HepG2 (cell line): ENCODE results near the gene ISCA1. TPM values are rescaled to one million over a fixed set of nuclear protein-coding genes. Genes with fewer than 3 reads are reported as not detected.
"Not testable (repeated sequence)": the region's sequence is repeated elsewhere in the genome, so short reads cannot be mapped to it uniquely, and the experiment has no call there.

Source experiments
- ATAC-seq: fragments of 200-7000 bp; cut with Tn5 transposase; 3 replicates; pipeline ENCODE4 v1.9.1; 2020; ENCODE audit warnings: mild to moderate bottlenecking, moderate library complexity
- BruUV-seq: library from RNA; stranded (reverse); fragments of 400-500 nt; replicated peaks from 2 replicates; lab custom pipeline; 2021; lab: Mats Ljungman, UMichigan
- CTCF ChIA-PET: fragments of 300-600 bp; formaldehyde crosslinking; extraction: SDS; loops from one replicate; lab custom pipeline; 2021; ENCODE audit warnings: low total read pairs, inconsistent platforms, low intra/inter-chr PET ratio; lab: Yijun Ruan, JAX
- POLR2A ChIA-PET: fragments of 350-600 bp; sonication (Branson Sonifier 250); formaldehyde crosslinking; loops from one replicate; lab custom pipeline; 2020; ENCODE audit warnings: antibody characterized with exemption, inconsistent platforms; lab: Yijun Ruan, JAX
- DNase-seq: peaks from one replicate; pipeline ENCODE4 v3.0.0-alpha.2; 2015; ENCODE audit warnings: low spot score
- FAIRE-seq: peaks from 3 replicates; lab custom pipeline; 2011; peaks lifted over from hg19 to GRCh38; lab: Jason Lieb, UNC
- H2AFZ ChIP-seq: one replicate; pipeline ENCODE4 v1.6.1; 2011; ENCODE audit warnings: low read length, inconsistent platforms
- H3K27ac ChIP-seq: fragments of 300-600 bp; 3 replicates; pipeline ENCODE4 v1.8.0; 2011; ENCODE audit warnings: mixed run types, mild to moderate bottlenecking, mixed read lengths, low read length, inconsistent platforms; ENCODE audit not compliant: insufficient read depth; ENCODE audit errors: extremely low read length
- H3K27me3 ChIP-seq, 2 experiments: fragments of 200-600 bp in 1 of 2; 2 replicates in 1 of 2; 3 replicates in 1 of 2; pipeline versions ENCODE4 v1.6.0 to v1.8.0; 2011; ENCODE audit warnings: low read length in 2 of 2, mild to moderate bottlenecking in 2 of 2, moderate library complexity in 2 of 2, inconsistent platforms in 1 of 2; ENCODE audit not compliant: insufficient read depth in 2 of 2, control insufficient read depth in 1 of 2
- H3K36me3 ChIP-seq, 2 experiments: fragments of 200-600 bp in 1 of 2; replicated peaks in 1 of 2; 2 replicates in 1 of 2; 3 replicates in 1 of 2; pipeline versions ENCODE4 v1.5.1 to v1.8.0; 2011; ENCODE audit warnings: low read length in 2 of 2, inconsistent platforms in 1 of 2; ENCODE audit not compliant: insufficient read depth in 2 of 2, control insufficient read depth in 1 of 2
- H3K4me1 ChIP-seq: 2 replicates; pipeline ENCODE4 v1.5.1; 2012; ENCODE audit warnings: low read length, inconsistent platforms; ENCODE audit not compliant: insufficient read depth
- H3K4me2 ChIP-seq: 2 replicates; pipeline ENCODE4 v1.6.0; 2011; ENCODE audit warnings: low read depth, low read length, inconsistent platforms
- H3K4me3 ChIP-seq, 3 experiments: fragments of 200-600 bp in 1 of 3; sonication (generic), shearing (Covaris generic) in 1 of 3; replicated peaks in 1 of 3; 2 replicates each; pipeline ENCODE4 v1.5.1; 2011 to 2016; ENCODE audit warnings: low read length in 3 of 3, inconsistent platforms in 2 of 3, low read depth in 2 of 3, mild to moderate bottlenecking in 2 of 3, control low read depth in 1 of 3, mixed read lengths in 1 of 3; ENCODE audit not compliant: insufficient read depth in 1 of 3
- H3K79me2 ChIP-seq: one replicate; pipeline ENCODE4 v1.6.1; 2011; ENCODE audit warnings: low read length, inconsistent platforms; ENCODE audit not compliant: insufficient read depth
- H3K9ac ChIP-seq: 2 replicates; pipeline ENCODE4 v1.6.0; 2011; ENCODE audit warnings: mild to moderate bottlenecking, low read depth, low read length, inconsistent platforms; ENCODE audit not compliant: insufficient read depth
- H3K9me3 ChIP-seq: 2 replicates; pipeline ENCODE4 v1.5.1; 2012; ENCODE audit warnings: mild to moderate bottlenecking, low read length
- H4K20me1 ChIP-seq: 2 replicates; pipeline ENCODE4 v1.6.0; 2011; ENCODE audit warnings: inconsistent platforms, mild to moderate bottlenecking, low read length, moderate library complexity; ENCODE audit not compliant: insufficient read depth
- AHR ChIP-seq: IDR thresholded peaks from 2 replicates; pipeline ENCODE4 v1.6.1; 2018; ENCODE audit warnings: missing genetic modification reagents, missing compliant biosample characterization
- ARHGAP35 ChIP-seq: sonication (generic); formaldehyde crosslinking; IDR thresholded peaks from 2 replicates; pipeline ENCODE4 v1.9.0; 2022; ENCODE audit warnings: mild to moderate bottlenecking, inconsistent platforms, moderate library complexity, missing genetic modification reagents, borderline replicate concordance
- LCORL ChIP-seq, 2 experiments: fragments of 450-650 bp in 1 of 2; sonication (generic) in 1 of 2; formaldehyde crosslinking in 1 of 2; IDR thresholded peaks; 2 replicates each; pipeline versions ENCODE4 v1.5.0 to v1.6.1; 2017 to 2020; ENCODE audit warnings: antibody characterized with exemption in 1 of 2, missing genetic modification reagents in 1 of 2
- MAFG ChIP-seq: sonication (generic); formaldehyde crosslinking; IDR thresholded peaks from 2 replicates; pipeline ENCODE4 v1.5.1; 2020; ENCODE audit warnings: mild to moderate bottlenecking, missing genetic modification reagents
- MEF2D ChIP-seq: sonication (generic); formaldehyde crosslinking; IDR thresholded peaks from 2 replicates; pipeline ENCODE4 v1.5.1; 2020; ENCODE audit warnings: mild to moderate bottlenecking, missing genetic modification reagents
- NPAS2 ChIP-seq: sonication (generic); formaldehyde crosslinking; IDR thresholded peaks from 2 replicates; pipeline ENCODE4 v1.8.0; 2022; ENCODE audit warnings: mild to moderate bottlenecking, missing genetic modification reagents, borderline replicate concordance
- XRCC5 ChIP-seq: fragments of 200-400 bp; formaldehyde crosslinking; optimal IDR thresholded peaks from 2 replicates; pipeline ENCODE3; 2017; ENCODE audit warnings: mild to moderate bottlenecking, low read length
- ZMYM2 ChIP-seq: sonication (generic); formaldehyde crosslinking; IDR thresholded peaks from 2 replicates; pipeline ENCODE4 v1.8.0; 2022; ENCODE audit warnings: mild to moderate bottlenecking, missing genetic modification reagents
- ZNF619 ChIP-seq: sonication (generic); formaldehyde crosslinking; IDR thresholded peaks from 2 replicates; pipeline ENCODE4 v1.4.0; 2020; ENCODE audit warnings: mild to moderate bottlenecking, missing genetic modification reagents
- ZNF713 ChIP-seq: sonication (generic); formaldehyde crosslinking; IDR thresholded peaks from 2 replicates; pipeline ENCODE4 v1.4.0; 2020; ENCODE audit warnings: mild to moderate bottlenecking, missing genetic modification reagents
- ZNF788 ChIP-seq: sonication (generic); formaldehyde crosslinking; IDR thresholded peaks from 2 replicates; pipeline ENCODE4 v1.5.0; 2020; ENCODE audit warnings: mild to moderate bottlenecking, missing genetic modification reagents, borderline replicate concordance
- WGBS: methylation state at CpG from one replicate; pipeline ENCODE4 v1.1.6; 2017; ENCODE audit warnings: low lambda C conversion rate; 5-methylcytosine and 5-hydroxymethylcytosine counted together
- in situ Hi-C: cut with HindIII; loops from 2 replicates; pipeline ENCODE4 v1.10.0; 2017; ENCODE audit warnings: low pct_unique_long_range_greater_than_20kb; ENCODE audit not compliant: extremely low pct_ligation_motif_present
- intact Hi-C: fragments of 100-400 bp; cut with micrococcal nuclease; formaldehyde crosslinking; loops from one replicate; pipeline ENCODE4 v1.10.0; 2022; ENCODE audit not compliant: unreplicated experiment
- polyA plus RNA-seq, 8 experiments: library from polyadenylated mRNA; depleted of rRNA in 3 of 8; stranded (reverse) in 7 of 8; unstranded in 1 of 8; fragments of >200 nt; fragmentation: Illumina TruSeq in 4 of 8; extraction: Trizol in 4 of 8; gene quantifications; 2 replicates each; pipeline versions ENCODE4 v1.2.1 to v1.2.3, GENCODE V29; 2011 to 2016; ENCODE audit warnings: low read depth in 4 of 8, missing spikeins in 1 of 8, mixed read lengths in 1 of 8; ENCODE audit not compliant: insufficient read depth in 1 of 8
- total RNA-seq, 5 experiments: library from RNA; depleted of rRNA; stranded (reverse); fragments of >200 nt; fragmentation: Illumina TruSeq; extraction: Trizol; gene quantifications; 2 replicates each; pipeline ENCODE4 v1.2.3, GENCODE V29; 2016; ENCODE audit warnings: low read depth in 1 of 5
- TF ChIP-seq, protein P1 (sequence below): sonication (generic); formaldehyde crosslinking; IDR thresholded peaks from 2 replicates; pipeline ENCODE4 v1.4.0; 2020; ENCODE audit warnings: mild to moderate bottlenecking, missing genetic modification reagents
- TF ChIP-seq, protein P2 (sequence below): sonication (generic); formaldehyde crosslinking; IDR thresholded peaks from 2 replicates; pipeline ENCODE4 v1.5.0; 2020; ENCODE audit warnings: mild to moderate bottlenecking, missing genetic modification reagents, borderline replicate concordance

The ISCA1 gene
- total and polyA plus RNA-seq, 2 of the 13 experiments (the other 11 are each of a cell fraction or from before 2014, with no cell fraction given) = 29.2 to 40.9 TPM

DNA sequence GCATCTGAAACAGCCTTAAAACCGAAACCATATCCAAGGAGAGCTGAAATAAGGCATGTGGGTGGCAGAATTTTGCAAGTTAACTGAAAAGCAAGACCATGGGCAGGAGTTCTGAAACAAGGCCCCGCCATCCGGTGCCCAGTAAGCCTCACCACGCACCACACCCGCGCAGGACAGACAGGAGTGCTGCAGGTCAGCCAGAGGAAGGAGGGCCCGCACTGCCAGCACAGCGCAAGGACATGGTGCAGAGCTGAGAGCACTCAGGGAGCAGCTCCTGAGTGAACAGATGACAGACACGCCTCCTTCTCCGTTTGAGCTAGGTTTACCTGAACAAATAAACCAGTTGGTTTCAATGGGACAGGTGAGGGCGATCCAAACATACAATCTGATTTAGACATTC, 16.5 kb upstream of the ISCA1 start:
- Histone ChIP-seq H3K4me2 (no peak overlapping the region), H4K20me1 (no peaks in the 10 kb centered on the region), H3K27ac (no peak overlapping the region), H3K4me1 (no peaks in the 10 kb centered on the region), H3K4me3 (no peak overlapping the region), H3K27me3 (no peaks in the 10 kb centered on the region), H3K36me3 (peaks cover 15 to 61% of the 10 kb centered on the region in 2 experiments), H3K9me3 (no peaks in the 10 kb centered on the region), H3K9ac (no peak overlapping the region), H3K79me2 (no peaks in the 10 kb centered on the region), H2AFZ (no peak overlapping the region)
- no TSS peak for BruUV-seq
- in situ Hi-C loops (no loop called here), intact Hi-C loops (no loop called here)
- no peak for ATAC-seq
- TF ChIP-seq XRCC5 (no peak), AHR (no peak), LCORL (IDR thresholded peaks at IDR 0.05) (no peak), LCORL (CRISPR knock-in tag; IDR thresholded peaks at IDR 0.05) (no peak), ZMYM2 (CRISPR knock-in tag) (no peak), ZNF619 (CRISPR knock-in tag) (no peak), MEF2D (CRISPR knock-in tag) (no peak), ZNF788 (CRISPR knock-in tag) (no peak), NPAS2 (CRISPR knock-in tag) (no peak), ARHGAP35 (CRISPR knock-in tag) (no peak), MAFG (no peak), ZNF713 (CRISPR knock-in tag) (no peak)
- TF ChIP-seq, protein P1, sequence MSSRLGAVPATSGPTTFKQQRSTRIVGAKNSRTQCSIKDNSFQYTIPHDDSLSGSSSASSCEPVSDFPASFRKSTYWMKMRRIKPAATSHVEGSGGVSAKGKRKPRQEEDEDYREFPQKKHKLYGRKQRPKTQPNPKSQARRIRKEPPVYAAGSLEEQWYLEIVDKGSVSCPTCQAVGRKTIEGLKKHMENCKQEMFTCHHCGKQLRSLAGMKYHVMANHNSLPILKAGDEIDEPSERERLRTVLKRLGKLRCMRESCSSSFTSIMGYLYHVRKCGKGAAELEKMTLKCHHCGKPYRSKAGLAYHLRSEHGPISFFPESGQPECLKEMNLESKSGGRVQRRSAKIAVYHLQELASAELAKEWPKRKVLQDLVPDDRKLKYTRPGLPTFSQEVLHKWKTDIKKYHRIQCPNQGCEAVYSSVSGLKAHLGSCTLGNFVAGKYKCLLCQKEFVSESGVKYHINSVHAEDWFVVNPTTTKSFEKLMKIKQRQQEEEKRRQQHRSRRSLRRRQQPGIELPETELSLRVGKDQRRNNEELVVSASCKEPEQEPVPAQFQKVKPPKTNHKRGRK = no peak
- TF ChIP-seq, protein P2, sequence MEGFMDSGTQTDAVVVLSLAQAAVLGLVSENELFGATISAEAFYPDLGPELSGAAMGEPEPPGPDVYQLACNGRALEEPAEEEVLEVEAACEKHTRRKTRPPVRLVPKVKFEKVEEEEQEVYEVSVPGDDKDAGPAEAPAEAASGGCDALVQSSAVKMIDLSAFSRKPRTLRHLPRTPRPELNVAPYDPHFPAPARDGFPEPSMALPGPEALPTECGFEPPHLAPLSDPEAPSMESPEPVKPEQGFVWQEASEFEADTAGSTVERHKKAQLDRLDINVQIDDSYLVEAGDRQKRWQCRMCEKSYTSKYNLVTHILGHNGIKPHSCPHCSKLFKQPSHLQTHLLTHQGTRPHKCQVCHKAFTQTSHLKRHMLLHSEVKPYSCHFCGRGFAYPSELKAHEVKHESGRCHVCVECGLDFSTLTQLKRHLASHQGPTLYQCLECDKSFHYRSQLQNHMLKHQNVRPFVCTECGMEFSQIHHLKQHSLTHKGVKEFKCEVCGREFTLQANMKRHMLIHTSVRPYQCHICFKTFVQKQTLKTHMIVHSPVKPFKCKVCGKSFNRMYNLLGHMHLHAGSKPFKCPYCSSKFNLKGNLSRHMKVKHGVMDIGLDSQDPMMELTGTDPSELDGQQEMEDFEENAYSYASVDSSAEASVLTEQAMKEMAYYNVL (CRISPR knock-in tag) = no peak
- WGBS = 95% methylated on average over 8 of the region's 11 CpGs
- POLR2A ChIA-PET = interaction anchor here (0.8 kb wide), 1 partner anchor 17 kb away, joined by 3 read pairs; the partner anchor contains the start of gene ISCA1
- CTCF ChIA-PET = no interaction called here
- no peak for FAIRE-seq
- DNase-seq = no peak

DNA sequence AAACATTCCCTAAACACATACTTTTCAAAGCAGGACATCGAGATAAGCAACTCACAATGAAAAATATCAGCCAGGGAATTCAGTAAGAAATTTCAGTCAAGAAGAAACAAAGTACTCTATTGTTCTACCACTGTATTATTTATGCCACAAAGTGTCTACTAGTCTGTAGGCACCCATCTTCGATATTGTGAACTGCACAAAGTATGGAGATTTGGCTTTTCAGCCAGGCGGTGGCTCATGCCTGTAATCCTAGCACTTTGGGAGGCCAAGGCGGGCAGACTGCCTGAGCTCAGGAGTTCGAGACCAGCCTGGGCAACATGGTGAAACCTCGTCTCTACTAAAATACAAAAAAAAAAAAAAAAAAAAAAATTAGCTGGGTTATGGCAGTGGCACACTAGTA, 8.0 kb upstream of the ISCA1 start:
- BruUV-seq, CTCF ChIA-PET: not testable (repeated sequence)
- 90% methylated on average over 6 of the region's 6 CpGs for WGBS

More for the DNA sequence above, 8.0 kb upstream of the ISCA1 start:
- H4K20me1 ChIP-seq, in situ Hi-C loops, H3K4me2 ChIP-seq, H2AFZ ChIP-seq, FAIRE-seq, H3K4me3 ChIP-seq, H3K36me3 ChIP-seq, POLR2A ChIA-PET, H3K9ac ChIP-seq, H3K27me3 ChIP-seq, H3K79me2 ChIP-seq, intact Hi-C loops, H3K27ac ChIP-seq, H3K9me3 ChIP-seq, DNase-seq, ATAC-seq: not testable (repeated sequence)
- peaks cover 13% of the 10 kb centered on the region for H3K4me1 ChIP-seq
